Measurements from ENCODE around the gene LASP1. TPM values are rescaled to one million over a fixed set of nuclear protein-coding genes. Genes with fewer than 3 reads are reported as not detected.

LASP1 gene
- total and polyA plus RNA-seq, 7 donors: 8.6 to 20.1 (median 14.6) TPM

DNA sequence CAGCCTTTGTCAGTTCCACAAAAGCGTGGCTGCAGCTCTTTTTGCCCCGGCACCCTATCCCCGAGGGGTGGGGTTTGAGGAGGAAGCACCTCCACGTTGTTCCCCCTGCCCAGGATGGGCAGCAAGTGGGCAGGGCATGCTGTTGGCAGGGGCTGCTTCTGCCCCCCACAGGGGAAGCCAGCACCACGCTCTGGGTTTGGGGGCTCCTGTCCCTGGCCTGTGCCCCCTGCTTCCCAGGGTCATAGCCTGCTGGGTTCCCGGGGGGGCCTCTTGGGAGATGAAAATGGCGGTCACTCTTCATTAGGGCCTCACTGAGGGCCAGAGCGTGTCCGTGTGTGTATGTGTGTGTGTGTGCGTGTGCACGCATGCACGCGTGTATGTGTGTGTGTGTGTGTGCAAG, 22.8 kb downstream of the LASP1 start:
- H3K4me3 ChIP-seq: no peak overlapping the region
- no peak for DNase-seq
- H3K27ac ChIP-seq: no peak overlapping the region
- H3K27me3 ChIP-seq (ENCODE audit: insufficient read depth in 3 of 3, low read length in 2 of 3): no peaks in the 10 kb centered on the region
- intact Hi-C loops (cut with DNase I): no loop called here
- no peak for ATAC-seq
- peaks cover 0 to 39% of the 10 kb centered on the region in 2 donors for H3K36me3 ChIP-seq (ENCODE audit: insufficient read depth in 1 of 2, low read depth in 1 of 2)
- TF ChIP-seq, protein P1, sequence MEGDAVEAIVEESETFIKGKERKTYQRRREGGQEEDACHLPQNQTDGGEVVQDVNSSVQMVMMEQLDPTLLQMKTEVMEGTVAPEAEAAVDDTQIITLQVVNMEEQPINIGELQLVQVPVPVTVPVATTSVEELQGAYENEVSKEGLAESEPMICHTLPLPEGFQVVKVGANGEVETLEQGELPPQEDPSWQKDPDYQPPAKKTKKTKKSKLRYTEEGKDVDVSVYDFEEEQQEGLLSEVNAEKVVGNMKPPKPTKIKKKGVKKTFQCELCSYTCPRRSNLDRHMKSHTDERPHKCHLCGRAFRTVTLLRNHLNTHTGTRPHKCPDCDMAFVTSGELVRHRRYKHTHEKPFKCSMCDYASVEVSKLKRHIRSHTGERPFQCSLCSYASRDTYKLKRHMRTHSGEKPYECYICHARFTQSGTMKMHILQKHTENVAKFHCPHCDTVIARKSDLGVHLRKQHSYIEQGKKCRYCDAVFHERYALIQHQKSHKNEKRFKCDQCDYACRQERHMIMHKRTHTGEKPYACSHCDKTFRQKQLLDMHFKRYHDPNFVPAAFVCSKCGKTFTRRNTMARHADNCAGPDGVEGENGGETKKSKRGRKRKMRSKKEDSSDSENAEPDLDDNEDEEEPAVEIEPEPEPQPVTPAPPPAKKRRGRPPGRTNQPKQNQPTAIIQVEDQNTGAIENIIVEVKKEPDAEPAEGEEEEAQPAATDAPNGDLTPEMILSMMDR (IDR thresholded peaks at IDR 0.05): no peak
- peaks cover 23% of the 10 kb centered on the region for H3K4me1 ChIP-seq
- no peaks in the 10 kb centered on the region for H3K9me3 ChIP-seq
- WGBS, 3 donors: 80 to 85% (median 83%) methylated on average over 13 of the region's 13 CpGs

DNA sequence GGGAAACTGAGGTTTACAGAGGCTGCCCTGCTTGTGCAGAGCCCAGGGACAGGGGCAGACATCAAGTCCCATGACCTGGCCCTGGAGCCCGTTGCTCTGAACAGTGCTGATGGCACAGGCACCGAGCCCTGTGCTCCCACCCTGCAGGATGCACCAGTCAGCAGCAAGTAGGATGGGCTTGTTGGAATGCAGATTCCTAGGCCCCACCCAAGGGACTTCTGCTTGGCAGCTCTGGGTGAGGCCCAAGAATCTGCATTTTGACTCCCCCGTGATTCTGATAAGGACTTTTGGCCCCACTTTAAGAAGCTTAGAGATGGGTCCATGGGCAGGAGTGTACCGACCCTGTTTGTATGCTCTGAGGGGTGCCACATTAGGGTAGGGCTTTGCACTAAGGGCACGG, 23.3 kb downstream of the LASP1 start:
- H3K4me1 ChIP-seq: peaks cover 27% of the 10 kb centered on the region
- H3K27me3 ChIP-seq (ENCODE audit: insufficient read depth in 3 of 3, low read length in 2 of 3): no peaks in the 10 kb centered on the region
- TF ChIP-seq, protein P1 (IDR thresholded peaks at IDR 0.05): no peak
- ATAC-seq (no peak), DNase-seq (no peak)
- intact Hi-C loops (cut with DNase I): no loop called here
- 43 to 67% (median 56%) methylated on average over 4 to 5 of the region's 5 CpGs for WGBS, 3 donors
- H3K9me3 ChIP-seq: no peaks in the 10 kb centered on the region
- H3K4me3 ChIP-seq: no peak overlapping the region
- peaks cover 0 to 39% of the 10 kb centered on the region in 2 donors for H3K36me3 ChIP-seq (ENCODE audit: insufficient read depth in 1 of 2, low read depth in 1 of 2)
- peak overlapping the region; percentile 50 for H3K27ac ChIP-seq

DNA sequence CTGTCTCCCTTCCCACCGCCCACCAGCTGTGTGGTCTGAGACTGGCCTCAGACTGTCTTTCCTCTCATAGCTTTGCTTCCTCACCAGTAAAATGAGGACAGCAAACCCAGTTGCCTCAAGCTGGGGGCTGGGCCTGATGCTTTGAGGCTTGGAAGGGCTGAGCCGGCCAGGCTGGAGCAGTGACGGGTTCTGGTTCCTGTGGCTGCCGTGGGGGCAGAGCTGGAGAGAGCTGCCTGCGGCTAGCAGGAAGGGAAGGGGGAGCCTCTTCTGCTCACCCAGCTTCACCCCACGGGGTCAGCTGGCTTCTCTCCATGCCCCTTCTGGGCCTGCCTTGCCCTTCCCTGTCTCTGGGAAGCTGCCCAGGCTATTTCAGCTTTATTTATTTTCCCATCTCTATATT, 23.7 kb downstream of the LASP1 start:
- peak in 1 of 2 donors; percentile 53 for DNase-seq
- 40 to 51% (median 42%) methylated on average over 5 to 6 of the region's 6 CpGs for WGBS, 3 donors
- intact Hi-C loops (cut with DNase I): no loop called here
- H3K4me3 ChIP-seq: no peak overlapping the region
- TF ChIP-seq, protein P1 (IDR thresholded peaks at IDR 0.05): no peak
- H3K36me3 ChIP-seq (ENCODE audit: insufficient read depth in 1 of 2, low read depth in 1 of 2): peaks cover 0 to 39% of the 10 kb centered on the region in 2 donors
- H3K4me1 ChIP-seq: peaks cover 32% of the 10 kb centered on the region
- no peaks in the 10 kb centered on the region for H3K27me3 ChIP-seq (ENCODE audit: insufficient read depth in 3 of 3, low read length in 2 of 3)
- H3K9me3 ChIP-seq: no peaks in the 10 kb centered on the region
- ATAC-seq: peak in 2 of 4 donors; percentile 19 to 25
- peak overlapping the region; percentile 50 for H3K27ac ChIP-seq

DNA sequence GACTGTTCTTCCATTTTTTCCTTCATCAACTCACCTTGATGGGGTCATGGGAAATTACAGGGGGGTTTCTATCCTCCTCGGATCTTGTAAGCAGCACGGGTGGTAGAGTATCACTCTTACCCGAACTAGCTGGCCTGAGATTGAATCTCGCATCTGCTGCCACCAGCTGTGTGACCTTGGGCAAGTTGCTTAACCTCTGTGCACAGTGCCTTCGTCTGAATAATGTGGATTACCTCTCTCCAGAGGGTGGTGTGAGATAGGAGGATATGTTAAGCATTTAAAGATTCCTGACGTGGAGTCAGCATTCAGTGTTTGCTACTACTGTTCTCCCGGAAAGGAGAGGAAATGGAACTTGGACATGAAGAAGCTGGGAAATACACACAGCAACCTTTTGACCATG, 24.4 kb downstream of the LASP1 start:
- intact Hi-C loops (cut with DNase I): no loop called here
- Histone ChIP-seq H3K27me3 (ENCODE audit: insufficient read depth in 3 of 3, low read length in 2 of 3) (no peaks in the 10 kb centered on the region), H3K36me3 (ENCODE audit: insufficient read depth in 1 of 2, low read depth in 1 of 2) (peaks cover 0 to 36% of the 10 kb centered on the region in 2 donors), H3K4me3 (no peak overlapping the region), H3K4me1 (peaks cover 35% of the 10 kb centered on the region), H3K27ac (peak overlapping the region; percentile 50), H3K9me3 (no peaks in the 10 kb centered on the region)
- 39 to 42% (median 41%) methylated on average over 7 of the region's 7 CpGs for WGBS, 3 donors
- DNase-seq (no peak), ATAC-seq (no peak)
- TF ChIP-seq, protein P1 (IDR thresholded peaks at IDR 0.05): no peak

DNA sequence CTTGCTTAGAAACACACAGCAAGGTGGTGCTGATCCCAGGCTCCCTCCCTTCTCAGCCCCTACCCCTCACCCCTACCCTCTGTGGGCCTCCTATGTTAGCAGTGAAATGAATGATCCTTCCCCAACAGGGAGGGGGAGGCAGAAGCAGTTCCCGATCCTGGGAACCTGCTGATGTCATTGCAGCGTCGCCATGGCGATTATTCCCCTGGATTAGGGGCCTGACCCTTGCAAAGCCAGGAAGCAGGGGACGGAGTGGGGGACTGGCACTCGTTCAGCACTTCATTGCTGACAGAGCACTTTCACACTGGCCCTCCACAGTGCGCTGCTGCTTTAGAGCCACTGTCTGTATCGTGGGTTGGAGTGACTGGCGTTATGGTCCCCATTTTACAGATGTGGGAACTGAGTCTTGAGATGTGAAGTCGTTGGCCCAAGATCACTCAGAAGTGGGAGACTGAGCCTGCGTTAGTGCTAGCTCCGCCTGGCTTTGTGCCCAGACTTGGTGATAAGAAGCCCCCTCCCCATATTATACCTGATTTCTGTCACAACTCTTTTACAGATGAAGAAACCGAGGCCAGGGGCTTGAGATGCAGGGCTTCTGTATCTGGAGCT, 26.6 kb downstream of the LASP1 start:
- peak overlapping the region; percentile 42 for H3K27ac ChIP-seq
- no peak for DNase-seq
- H3K4me3 ChIP-seq: no peak overlapping the region
- no peaks in the 10 kb centered on the region for H3K27me3 ChIP-seq (ENCODE audit: insufficient read depth in 3 of 3, low read length in 2 of 3)
- intact Hi-C loops (cut with DNase I): no loop called here
- 27 to 47% (median 33%) methylated on average over 13 of the region's 13 CpGs for WGBS, 3 donors
- peaks cover 0 to 17% of the 10 kb centered on the region in 2 donors for H3K36me3 ChIP-seq (ENCODE audit: insufficient read depth in 1 of 2, low read depth in 1 of 2)
- ATAC-seq: no peak
- H3K9me3 ChIP-seq: no peaks in the 10 kb centered on the region
- TF ChIP-seq, protein P1 (IDR thresholded peaks at IDR 0.05): no peak
- peaks cover 46% of the 10 kb centered on the region for H3K4me1 ChIP-seq
